Measurements from ENCODE around the gene LCN12. TPM values are rescaled to one million over a fixed set of nuclear protein-coding genes. Genes with fewer than 3 reads are reported as not detected.

The LCN12 gene
- total RNA-seq, 1 donor from 2014 or later: 16.2 TPM

DNA sequence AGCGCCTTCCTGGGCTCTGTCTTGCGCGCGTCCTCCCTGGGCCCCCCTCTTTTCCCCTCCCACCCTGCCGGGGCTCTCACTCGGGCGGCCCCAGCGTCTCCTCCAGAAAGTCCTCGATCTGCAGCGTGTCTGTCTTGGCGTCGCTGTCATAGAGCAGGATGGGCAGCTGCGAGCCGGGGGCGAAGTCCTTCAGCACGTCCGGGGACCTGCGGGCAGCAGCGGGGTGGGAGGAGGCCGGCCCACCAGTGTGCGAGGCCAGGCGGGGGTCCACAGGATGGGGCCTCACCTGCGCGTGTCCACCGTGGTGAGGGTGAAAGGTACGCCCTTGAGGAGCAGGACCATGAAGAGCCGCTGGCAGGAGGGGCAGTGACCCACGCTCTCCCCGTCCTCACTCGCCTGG lies 43.3 kb downstream of the LCN12 start:
- Mint-ChIP-seq H3K4me3 (ENCODE audit: low read depth) (no peak overlapping the region), H3K4me1 (ENCODE audit: low read depth) (peaks cover 1% of the 10 kb centered on the region), H3K27me3 (no peaks in the 10 kb centered on the region), H3K27ac (no peak overlapping the region), H3K36me3 (ENCODE audit: insufficient read depth) (no peaks in the 10 kb centered on the region), H3K9me3 (ENCODE audit: low read depth) (no peaks in the 10 kb centered on the region)
- DNase-seq (ENCODE audit: low spot score, unreplicated experiment): no peak
- TF ChIP-seq, protein P1, sequence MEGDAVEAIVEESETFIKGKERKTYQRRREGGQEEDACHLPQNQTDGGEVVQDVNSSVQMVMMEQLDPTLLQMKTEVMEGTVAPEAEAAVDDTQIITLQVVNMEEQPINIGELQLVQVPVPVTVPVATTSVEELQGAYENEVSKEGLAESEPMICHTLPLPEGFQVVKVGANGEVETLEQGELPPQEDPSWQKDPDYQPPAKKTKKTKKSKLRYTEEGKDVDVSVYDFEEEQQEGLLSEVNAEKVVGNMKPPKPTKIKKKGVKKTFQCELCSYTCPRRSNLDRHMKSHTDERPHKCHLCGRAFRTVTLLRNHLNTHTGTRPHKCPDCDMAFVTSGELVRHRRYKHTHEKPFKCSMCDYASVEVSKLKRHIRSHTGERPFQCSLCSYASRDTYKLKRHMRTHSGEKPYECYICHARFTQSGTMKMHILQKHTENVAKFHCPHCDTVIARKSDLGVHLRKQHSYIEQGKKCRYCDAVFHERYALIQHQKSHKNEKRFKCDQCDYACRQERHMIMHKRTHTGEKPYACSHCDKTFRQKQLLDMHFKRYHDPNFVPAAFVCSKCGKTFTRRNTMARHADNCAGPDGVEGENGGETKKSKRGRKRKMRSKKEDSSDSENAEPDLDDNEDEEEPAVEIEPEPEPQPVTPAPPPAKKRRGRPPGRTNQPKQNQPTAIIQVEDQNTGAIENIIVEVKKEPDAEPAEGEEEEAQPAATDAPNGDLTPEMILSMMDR (IDR thresholded peaks at IDR 0.05; ENCODE audit: unreplicated experiment): no peak

DNA sequence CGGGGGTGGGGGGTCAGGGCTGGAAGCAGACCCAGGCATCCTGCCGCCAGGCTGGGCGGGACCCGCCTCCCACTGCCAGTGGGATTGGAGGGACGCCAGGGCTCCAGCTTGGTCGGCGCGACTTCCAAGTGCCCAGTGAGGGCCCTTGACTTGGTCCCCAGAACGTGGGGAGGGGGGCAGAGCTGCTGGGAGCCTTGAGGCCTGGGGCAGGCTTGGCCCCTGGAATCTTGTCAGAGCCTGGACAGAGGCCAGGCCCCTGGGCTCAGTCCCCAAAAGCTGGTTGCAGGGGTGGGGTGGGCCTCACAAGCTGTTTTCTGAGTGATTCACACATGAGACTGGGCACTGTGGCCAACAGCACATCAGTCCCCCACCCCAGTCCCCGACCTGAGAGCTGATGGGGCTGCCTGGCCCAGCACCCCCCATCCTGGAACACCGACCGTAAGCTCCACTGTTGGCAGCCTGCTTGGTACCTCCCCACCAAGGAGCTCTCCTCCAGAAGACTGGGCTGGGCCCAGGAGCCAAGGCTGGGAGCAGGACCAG lies 43.8 kb downstream of the LCN12 start:
- no peak for DNase-seq (ENCODE audit: low spot score, unreplicated experiment)
- TF ChIP-seq, protein P1 (IDR thresholded peaks at IDR 0.05; ENCODE audit: unreplicated experiment): no peak
- Mint-ChIP-seq H3K36me3 (ENCODE audit: insufficient read depth) (no peaks in the 10 kb centered on the region), H3K4me1 (ENCODE audit: low read depth) (peaks cover 1% of the 10 kb centered on the region), H3K4me3 (ENCODE audit: low read depth) (no peak overlapping the region), H3K9me3 (ENCODE audit: low read depth) (no peaks in the 10 kb centered on the region), H3K27me3 (no peaks in the 10 kb centered on the region), H3K27ac (no peak overlapping the region)

DNA sequence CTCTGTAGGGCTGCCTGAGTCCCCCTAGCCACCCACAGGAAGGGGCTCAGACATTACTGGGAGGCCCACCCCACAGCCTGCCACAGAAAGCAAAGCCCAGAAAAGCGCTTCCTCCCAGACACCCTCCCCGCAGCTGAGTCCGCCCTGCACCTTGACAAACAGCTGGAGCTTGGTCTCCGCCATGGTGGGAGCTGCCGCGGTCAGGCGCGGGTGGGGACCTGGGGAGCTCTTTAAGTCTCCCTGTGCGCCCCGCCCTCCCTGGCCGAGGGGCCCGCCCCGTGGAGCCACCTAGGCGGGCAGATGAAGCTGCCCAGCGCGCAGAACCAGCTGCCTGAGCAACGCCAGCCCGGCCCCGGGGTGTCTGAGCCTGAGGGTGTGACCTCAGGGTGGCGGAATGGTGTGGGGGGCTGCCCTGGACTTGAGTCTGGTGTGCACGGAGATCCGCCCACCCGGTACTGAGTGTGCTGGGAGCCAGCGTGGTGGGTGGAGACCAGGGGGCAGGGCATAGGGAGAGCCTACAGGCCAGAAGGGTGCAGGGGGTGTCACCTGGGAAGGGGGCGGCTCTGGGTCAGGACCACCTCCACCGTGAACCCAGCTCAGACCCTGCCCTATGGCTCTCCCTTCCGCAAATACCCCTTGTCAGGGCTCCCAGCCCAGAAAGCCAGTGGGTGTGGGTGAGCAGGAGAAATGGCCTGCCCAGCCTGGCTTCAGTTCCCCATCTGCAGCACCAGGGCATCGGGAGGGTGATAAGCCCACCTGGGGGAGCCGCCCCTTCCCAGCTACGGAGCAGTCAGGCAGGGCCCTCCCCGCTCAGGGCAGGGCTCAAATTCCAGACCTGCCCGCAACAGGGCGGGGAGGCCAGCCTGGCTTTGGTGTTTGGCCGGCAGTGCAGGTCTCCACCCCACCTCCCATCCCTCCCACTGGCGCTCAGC lies 44.6 kb downstream of the LCN12 start, which contains the start of gene CLIC3:
Gene CLIC3, minus strand, starts transcription at position 208 of the 932 bp plus-strand sequence. Its CDS starts 25 bp downstream, at position 183.
- Mint-ChIP-seq H3K27me3 (no peaks in the 10 kb centered on the region), H3K4me1 (ENCODE audit: low read depth) (peaks cover 1% of the 10 kb centered on the region), H3K4me3 (ENCODE audit: low read depth) (peak within 1 kb of the TSS; percentile 50), H3K27ac (no peak within 1 kb of the TSS), H3K9me3 (ENCODE audit: low read depth) (no peaks in the 10 kb centered on the region), H3K36me3 (ENCODE audit: insufficient read depth) (no peaks in the 10 kb centered on the region)
- TF ChIP-seq, protein P1 (IDR thresholded peaks at IDR 0.05; ENCODE audit: unreplicated experiment): no peak
- no peak for DNase-seq (ENCODE audit: low spot score, unreplicated experiment)

DNA sequence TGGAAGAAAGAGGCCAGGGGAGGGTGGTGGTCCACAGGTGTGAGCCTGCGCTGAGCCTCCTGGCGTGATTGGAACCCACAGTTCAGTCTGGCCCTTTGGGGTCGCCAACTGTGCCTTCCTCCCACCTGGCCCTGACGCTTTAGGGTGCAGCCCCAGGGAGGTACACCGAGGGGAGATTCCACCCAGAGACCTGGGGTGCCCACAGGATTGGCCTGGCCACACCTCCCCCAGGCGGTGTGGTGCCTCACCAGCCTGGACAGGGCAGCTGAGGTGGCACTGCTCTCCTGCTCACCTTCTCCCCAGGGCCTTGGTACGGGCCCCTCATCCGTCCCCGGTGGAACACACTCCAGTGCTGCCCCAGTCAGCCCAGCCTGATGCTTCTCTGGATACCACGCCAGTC lies 45.3 kb downstream of the LCN12 start:
- no peaks in the 10 kb centered on the region for H3K9me3 Mint-ChIP-seq (ENCODE audit: low read depth)
- no peak overlapping the region for H3K4me3 Mint-ChIP-seq (ENCODE audit: low read depth)
- no peak for DNase-seq (ENCODE audit: low spot score, unreplicated experiment)
- no peak overlapping the region for H3K27ac Mint-ChIP-seq
- TF ChIP-seq, protein P1 (IDR thresholded peaks at IDR 0.05; ENCODE audit: unreplicated experiment): no peak
- no peaks in the 10 kb centered on the region for H3K27me3 Mint-ChIP-seq
- H3K4me1 Mint-ChIP-seq (ENCODE audit: low read depth): peaks cover 1% of the 10 kb centered on the region
- H3K36me3 Mint-ChIP-seq (ENCODE audit: insufficient read depth): no peaks in the 10 kb centered on the region

DNA sequence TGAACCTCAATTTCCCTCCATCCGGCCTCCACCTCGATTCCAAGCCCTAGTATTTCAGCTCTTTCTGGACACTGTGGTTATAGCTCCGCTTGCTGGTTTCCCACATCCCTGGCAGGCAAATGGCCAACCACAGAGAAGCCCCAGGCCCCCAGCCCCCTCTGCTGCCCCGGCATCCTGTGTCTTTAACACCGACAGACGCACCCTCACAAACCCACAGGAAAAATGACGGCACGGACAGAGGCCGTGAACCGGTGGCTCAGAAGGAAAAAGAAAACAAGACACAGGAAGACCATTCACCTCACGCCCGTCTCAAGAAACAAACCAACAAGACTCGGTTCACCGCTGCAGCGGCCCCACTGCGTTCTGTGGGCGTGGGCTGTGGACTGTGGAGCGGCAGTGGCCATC lies 45.8 kb downstream of the LCN12 start:
- Mint-ChIP-seq H3K4me1 (ENCODE audit: low read depth) (peaks cover 1% of the 10 kb centered on the region), H3K9me3 (ENCODE audit: low read depth) (no peaks in the 10 kb centered on the region), H3K4me3 (ENCODE audit: low read depth) (no peak overlapping the region), H3K36me3 (ENCODE audit: insufficient read depth) (no peaks in the 10 kb centered on the region), H3K27me3 (no peaks in the 10 kb centered on the region), H3K27ac (no peak overlapping the region)
- TF ChIP-seq, protein P1 (IDR thresholded peaks at IDR 0.05; ENCODE audit: unreplicated experiment): no peak
- DNase-seq (ENCODE audit: low spot score, unreplicated experiment): no peak

All from progenitor cell of endocrine pancreas (in vitro differentiated cells).